Measurements from ENCODE around the gene GSN.

DNA sequence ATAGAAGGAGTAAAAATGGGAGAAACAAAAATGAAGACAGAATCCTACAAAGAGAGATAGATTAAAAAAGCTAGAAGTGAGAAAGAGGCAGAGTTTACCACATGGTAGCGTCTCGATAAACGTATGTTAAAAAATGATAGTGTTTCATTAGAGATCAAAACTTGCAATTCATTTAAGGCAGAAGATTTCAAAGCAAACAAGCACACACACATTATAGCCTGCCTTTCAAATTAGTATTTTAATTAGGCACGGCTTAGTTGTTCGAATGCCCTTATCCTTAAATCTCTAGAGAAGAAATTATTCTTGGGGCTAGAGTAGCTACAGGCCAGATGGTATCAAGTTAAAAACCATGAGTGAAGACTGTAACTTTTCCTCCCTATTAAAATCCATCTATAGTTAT, 96.1 kb downstream of the GSN start:
- TF ChIP-seq, protein P1, sequence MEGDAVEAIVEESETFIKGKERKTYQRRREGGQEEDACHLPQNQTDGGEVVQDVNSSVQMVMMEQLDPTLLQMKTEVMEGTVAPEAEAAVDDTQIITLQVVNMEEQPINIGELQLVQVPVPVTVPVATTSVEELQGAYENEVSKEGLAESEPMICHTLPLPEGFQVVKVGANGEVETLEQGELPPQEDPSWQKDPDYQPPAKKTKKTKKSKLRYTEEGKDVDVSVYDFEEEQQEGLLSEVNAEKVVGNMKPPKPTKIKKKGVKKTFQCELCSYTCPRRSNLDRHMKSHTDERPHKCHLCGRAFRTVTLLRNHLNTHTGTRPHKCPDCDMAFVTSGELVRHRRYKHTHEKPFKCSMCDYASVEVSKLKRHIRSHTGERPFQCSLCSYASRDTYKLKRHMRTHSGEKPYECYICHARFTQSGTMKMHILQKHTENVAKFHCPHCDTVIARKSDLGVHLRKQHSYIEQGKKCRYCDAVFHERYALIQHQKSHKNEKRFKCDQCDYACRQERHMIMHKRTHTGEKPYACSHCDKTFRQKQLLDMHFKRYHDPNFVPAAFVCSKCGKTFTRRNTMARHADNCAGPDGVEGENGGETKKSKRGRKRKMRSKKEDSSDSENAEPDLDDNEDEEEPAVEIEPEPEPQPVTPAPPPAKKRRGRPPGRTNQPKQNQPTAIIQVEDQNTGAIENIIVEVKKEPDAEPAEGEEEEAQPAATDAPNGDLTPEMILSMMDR (IDR thresholded peaks at IDR 0.05 in 4 of 5, conservative IDR thresholded peaks at IDR 0.05 in 1 of 5) = no peak
- no peak for TF ChIP-seq POLR2A (IDR thresholded peaks at IDR 0.05)
